Midbrain (tissue), 1 donor: Measurements from ENCODE around the gene TBCE.
A peak's percentile ranks its signal among the peaks of the same experiment; 100 is the strongest.

ENCODE experiments used
- DNase-seq: peaks from one replicate; lab custom pipeline; 2025; lab: John Stamatoyannopoulos, UW

Gene TBCE

GRCh38 chr1:235367000-235367908, at the start of gene TBCE:
TBCE (plus strand) TSS chr1:235367427; CDS start chr1:235380050, 12,623 bp downstream.
- DNase-seq, result peak; percentile 96

DNA sequence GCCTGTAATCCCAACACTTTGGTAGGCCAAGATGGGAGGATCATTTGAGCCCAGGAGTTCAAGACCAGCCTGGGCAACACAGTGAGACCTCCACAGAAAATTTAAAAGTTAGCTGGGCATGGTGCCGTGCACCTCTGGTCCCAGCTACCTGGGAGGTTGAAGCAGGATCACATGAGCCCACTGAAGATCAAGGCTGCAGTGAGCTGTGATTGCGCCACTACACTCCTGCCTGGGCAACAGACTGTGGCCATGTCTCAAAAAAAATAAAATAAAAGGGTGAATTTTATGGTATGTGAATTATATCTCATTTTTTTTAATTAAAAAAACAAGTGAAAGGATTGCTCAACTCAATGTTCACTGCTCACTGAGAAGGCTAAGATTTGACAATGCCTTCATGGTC, 48.0 kb upstream of the TBCE start:
- DNase-seq, result no peak

DNA sequence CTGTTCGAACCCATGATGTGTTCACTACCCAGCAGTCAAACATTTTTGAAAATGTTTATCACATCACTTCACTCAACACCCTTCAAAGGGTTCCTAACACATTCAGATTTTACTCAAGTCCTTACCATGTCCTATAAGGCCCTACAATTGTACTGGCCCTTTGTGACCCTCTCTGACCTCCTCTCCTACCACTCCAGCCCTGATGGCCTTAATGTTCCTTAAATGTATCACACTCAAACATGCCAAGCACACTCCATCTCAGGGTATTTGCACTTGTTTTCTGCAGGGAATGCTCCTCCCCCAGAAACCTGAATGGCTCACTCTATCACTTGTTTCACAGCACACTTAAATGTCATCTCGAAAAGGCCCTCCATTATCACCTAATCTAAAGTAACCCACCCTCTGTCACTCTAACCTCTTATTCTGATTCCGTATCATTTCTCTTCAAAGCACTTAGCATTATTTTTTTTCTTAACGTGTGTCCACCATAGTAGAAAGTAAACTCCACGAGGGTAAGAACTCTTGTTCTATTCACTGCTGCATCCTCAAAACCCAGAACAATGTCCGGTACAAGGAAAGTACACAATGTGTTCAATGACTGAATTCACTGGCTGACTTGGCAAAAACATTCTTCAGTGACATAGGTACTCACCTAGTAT, 46.6 kb upstream of the TBCE start:
- no peak for DNase-seq

- DNase-seq, result no peak
Observed at GRCh38 chr1:235324296-235324695, 42.9 kb upstream of the TBCE start.

- DNase-seq, result no peak
Observed at GRCh38 chr1:235325139-235325538, 42.1 kb upstream of the TBCE start.

DNA sequence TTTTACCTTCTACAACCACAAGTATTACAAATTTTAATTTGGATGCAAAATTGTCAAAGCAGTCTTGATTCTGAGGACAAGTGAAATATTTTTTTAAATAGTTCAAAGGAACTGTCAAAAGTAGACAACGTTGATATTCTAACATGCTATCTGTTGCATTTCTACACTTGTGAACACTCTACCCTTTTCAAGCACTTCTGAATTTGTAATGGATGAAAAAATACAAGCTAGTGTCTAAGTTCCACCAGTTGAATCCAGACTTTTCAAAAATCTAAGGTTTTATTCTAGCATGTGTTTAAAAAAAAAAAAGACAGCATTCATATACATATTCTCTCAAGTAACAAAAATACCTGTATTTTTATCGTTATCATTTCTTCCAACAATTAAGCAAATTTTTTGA, 41.4 kb upstream of the TBCE start:
- DNase-seq, result no peak

GRCh38 chr1:235326719-235327558, 40.3 kb upstream of the TBCE start:
- no peak for DNase-seq

GRCh38 chr1:235327559-235328270, 39.5 kb upstream of the TBCE start, which contains the start of gene ARID4B:
ARID4B (minus strand) TSS chr1:235328179; CDS start chr1:235326919, 1,260 bp downstream.
- DNase-seq, result peak; percentile 32

DNA sequence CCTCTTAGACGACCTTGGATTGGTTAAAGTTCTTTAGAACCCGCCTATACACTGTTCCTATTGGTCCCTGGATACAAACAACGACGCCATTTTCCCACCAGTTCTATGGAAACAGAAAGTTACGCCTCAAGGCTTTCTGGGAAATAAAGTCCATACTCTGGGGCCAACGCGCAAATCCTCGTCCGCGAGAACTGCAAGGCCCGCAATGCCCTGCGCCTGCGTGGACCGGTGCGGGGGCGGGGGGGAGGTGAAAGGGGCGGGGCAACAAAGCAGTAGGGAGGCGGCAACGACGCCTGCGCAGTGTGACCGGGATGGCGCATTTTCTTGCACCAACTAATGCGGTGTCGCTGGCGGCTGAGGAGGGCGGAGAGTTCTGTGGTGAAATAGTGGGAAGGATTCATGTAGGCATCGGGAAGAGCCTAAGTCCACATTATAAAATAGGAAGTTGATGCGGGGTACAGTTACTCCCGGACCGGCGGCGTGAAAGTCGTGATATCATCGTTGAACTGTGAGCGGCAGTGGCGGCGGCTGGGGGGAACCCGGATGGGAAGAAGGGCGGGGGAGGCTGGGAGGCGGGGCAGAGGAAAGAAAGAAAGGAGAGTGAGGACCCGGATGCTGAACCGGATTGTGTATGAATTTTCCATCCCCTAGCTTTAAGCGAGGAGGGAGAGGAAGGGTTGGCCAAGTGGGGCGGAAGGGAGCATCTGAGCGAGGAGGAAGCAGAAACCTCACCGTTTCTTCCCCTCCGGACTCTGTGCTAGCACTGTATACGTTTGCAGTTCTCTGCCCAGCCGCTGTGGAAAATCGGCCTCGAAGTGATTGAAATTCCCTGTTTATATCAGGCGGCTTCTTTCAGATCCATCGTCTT, 38.7 kb upstream of the TBCE start, which contains the start of gene GGPS1:
GGPS1 (plus strand) TSS at position 300 of the 868 bp plus-strand sequence. CDS start 6,695 bp downstream, outside the sequence.
- peak; percentile 100 for DNase-seq

GRCh38 chr1:235329139-235329902, 37.9 kb upstream of the TBCE start:
- DNase-seq, result no peak

GRCh38 chr1:235330918-235331285, 36.3 kb upstream of the TBCE start:
- DNase-seq, result no peak

DNA sequence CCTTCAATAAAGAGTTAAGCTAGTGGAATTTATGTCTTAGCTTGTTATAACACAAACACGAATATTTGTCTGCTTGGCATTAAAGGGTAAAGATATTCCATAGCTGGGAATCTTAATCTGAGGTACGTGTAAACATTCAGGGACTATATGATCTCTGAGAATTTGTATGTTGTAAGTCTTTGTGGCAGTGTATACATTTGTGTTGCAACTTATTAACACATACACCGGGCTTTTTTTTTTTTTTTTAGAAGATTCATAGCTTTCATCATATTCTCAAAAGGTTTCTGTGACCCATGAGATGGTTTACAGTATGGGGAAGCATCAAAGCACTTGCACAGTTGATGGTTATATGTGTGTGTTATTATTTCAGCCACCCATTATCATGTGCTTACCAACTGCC, 35.8 kb upstream of the TBCE start:
- no peak for DNase-seq

GRCh38 chr1:235336903-235337302, 30.3 kb upstream of the TBCE start:
- no peak for DNase-seq

GRCh38 chr1:235339746-235340145, 27.5 kb upstream of the TBCE start:
- no peak for DNase-seq

DNA sequence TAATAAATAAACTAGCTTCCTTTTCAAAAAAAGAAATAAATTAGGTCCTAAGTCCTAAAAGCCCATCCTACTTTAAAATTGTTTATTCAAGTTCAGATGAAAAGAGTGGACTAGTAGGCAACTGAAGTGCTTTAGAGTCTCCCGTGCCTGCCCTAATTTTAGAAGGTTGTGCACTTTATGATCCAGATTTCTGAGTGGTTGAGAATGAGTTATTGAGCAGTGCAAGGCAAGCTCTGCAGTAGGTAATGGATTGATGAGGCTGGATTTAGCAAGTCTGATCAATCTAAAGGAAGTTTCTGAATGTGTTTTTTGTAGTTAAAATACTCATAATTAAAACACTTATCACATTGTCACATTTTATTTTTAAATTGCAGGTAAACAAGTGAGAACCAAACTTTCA, 25.9 kb upstream of the TBCE start:
- no peak for DNase-seq

- no peak for DNase-seq
Observed at GRCh38 chr1:235342039-235342438, 25.2 kb upstream of the TBCE start.

DNA sequence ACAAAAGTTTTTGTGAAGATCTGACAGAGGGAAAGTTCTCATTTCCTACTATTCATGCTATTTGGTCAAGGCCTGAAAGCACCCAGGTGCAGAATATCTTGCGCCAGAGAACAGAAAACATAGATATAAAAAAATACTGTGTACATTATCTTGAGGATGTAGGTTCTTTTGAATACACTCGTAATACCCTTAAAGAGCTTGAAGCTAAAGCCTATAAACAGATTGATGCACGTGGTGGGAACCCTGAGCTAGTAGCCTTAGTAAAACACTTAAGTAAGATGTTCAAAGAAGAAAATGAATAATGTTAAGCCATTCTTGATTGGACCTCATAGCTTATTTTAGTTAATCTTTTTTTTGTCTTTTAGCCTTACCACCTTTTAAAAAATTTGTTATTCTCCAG, 24.8 kb upstream of the TBCE start:
- no peak for DNase-seq

DNA sequence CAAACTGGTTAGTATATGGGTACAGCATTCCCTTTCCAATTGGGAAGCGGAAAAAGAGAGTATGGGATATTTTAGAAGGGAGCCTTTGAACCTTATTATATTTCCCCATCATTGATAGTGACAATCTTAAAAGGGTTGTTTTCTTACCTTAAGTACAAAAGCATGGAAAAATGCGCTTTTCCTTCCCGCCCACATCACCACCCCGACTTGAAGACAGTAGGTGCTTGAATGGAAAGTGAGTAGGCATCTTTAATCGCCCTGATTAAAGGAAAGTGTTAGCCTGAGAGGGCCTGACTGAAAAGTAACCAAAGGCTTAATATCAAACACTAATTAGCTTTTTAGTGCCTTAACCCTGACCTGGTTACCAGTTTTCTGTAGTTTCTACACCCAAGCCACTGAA, 23.5 kb upstream of the TBCE start:
- no peak for DNase-seq

DNA sequence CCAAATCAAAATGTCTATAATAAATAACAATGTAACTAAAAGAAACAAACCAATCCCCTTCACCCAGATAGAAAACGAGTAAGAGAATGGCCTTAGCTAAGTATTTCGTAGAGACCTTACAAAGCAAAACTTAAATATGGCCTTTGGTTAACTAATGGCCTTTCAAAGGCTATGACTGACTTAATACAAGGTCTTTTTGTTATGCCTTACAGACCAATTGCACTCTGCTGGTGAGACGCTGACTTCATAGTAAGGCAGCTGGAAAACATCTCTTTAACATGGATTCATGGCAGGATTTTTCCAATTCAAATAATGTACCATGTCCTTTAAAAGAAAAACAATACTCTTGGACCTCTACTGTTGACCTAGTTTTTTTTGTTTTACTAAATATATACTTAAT, 15.8 kb upstream of the TBCE start:
- no peak for DNase-seq

DNA sequence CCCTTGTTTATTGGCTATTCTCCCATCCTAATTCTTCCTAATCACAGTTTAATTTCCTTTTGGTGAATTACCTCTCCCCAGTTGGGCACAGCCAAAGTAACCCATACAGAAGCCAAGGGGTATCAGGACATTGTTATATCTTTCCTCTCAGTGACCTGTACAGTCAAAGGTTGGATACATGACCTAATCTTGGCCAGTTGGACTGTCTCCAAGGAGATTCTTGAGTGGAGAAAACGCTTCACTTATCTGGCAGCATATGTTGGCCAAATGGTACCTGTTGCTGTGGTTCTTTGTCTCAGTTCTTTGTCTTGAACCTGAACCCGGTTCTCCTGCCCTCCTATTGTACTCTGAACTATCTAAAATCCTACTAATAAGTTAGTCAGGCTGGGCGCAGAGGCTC, 15.3 kb upstream of the TBCE start:
- DNase-seq, result no peak
